ENCODE data around the gene ITPR2.

Gene ITPR2

GRCh38 chr12:26651036-26651435 lies 182.0 kb downstream of the ITPR2 start:
- H4K20me1 ChIP-seq (ENCODE audit: insufficient read depth, low read length): no peaks in the 10 kb centered on the region
- no peaks in the 10 kb centered on the region for H3K9me3 ChIP-seq (ENCODE audit: insufficient read depth, low read length)
- TF ChIP-seq EZH2phosphoT487 (IDR thresholded peaks at IDR 0.05; ENCODE audit: low read depth) (no peak), CTCF (IDR thresholded peaks at IDR 0.05; ENCODE audit: low read depth, low read length) (no peak)
- no peak overlapping the region for H3K27ac ChIP-seq (ENCODE audit: low read length)
- H3K79me2 ChIP-seq (ENCODE audit: low read length): no peaks in the 10 kb centered on the region
- H3K4me3 ChIP-seq (ENCODE audit: low read length): no peak overlapping the region
- H3K27me3 ChIP-seq (ENCODE audit: low read depth, low read length): no peaks in the 10 kb centered on the region
- H3K9ac ChIP-seq (ENCODE audit: low read length): no peak overlapping the region
- H3K4me1 ChIP-seq (ENCODE audit: low read length): no peaks in the 10 kb centered on the region
- H2AFZ ChIP-seq (ENCODE audit: low read depth, low read length): no peak overlapping the region
- H3K4me2 ChIP-seq (ENCODE audit: low read length): no peak overlapping the region
- H3K36me3 ChIP-seq (replicated peaks; ENCODE audit: low read depth, low read length): peaks cover 59% of the 10 kb centered on the region

- no peak overlapping the region for H2AFZ ChIP-seq (ENCODE audit: low read depth, low read length)
- peaks cover 13% of the 10 kb centered on the region for H3K4me1 ChIP-seq (ENCODE audit: low read length)
- no peak overlapping the region for H3K9ac ChIP-seq (ENCODE audit: low read length)
- no peak overlapping the region for H3K4me2 ChIP-seq (ENCODE audit: low read length)
- no peak overlapping the region for H3K4me3 ChIP-seq (ENCODE audit: low read length)
- H4K20me1 ChIP-seq (ENCODE audit: insufficient read depth, low read length): no peaks in the 10 kb centered on the region
- H3K27ac ChIP-seq (ENCODE audit: low read length): no peak overlapping the region
- peaks cover 57% of the 10 kb centered on the region for H3K36me3 ChIP-seq (replicated peaks; ENCODE audit: low read depth, low read length)
- H3K27me3 ChIP-seq (ENCODE audit: low read depth, low read length): no peaks in the 10 kb centered on the region
- no peaks in the 10 kb centered on the region for H3K9me3 ChIP-seq (ENCODE audit: insufficient read depth, low read length)
- no peak for TF ChIP-seq EZH2phosphoT487 (IDR thresholded peaks at IDR 0.05; ENCODE audit: low read depth)
- TF ChIP-seq CTCF (IDR thresholded peaks at IDR 0.05; ENCODE audit: low read depth, low read length): no peak
- H3K79me2 ChIP-seq (ENCODE audit: low read length): no peaks in the 10 kb centered on the region
Observed at GRCh38 chr12:26648999-26649398, 184.0 kb downstream of the ITPR2 start.

GRCh38 chr12:26648584-26648983 lies 184.4 kb downstream of the ITPR2 start:
- H3K36me3 ChIP-seq (replicated peaks; ENCODE audit: low read depth, low read length): peaks cover 55% of the 10 kb centered on the region
- H3K27me3 ChIP-seq (ENCODE audit: low read depth, low read length): no peaks in the 10 kb centered on the region
- H3K9me3 ChIP-seq (ENCODE audit: insufficient read depth, low read length): no peaks in the 10 kb centered on the region
- no peaks in the 10 kb centered on the region for H4K20me1 ChIP-seq (ENCODE audit: insufficient read depth, low read length)
- no peak overlapping the region for H3K27ac ChIP-seq (ENCODE audit: low read length)
- no peak for TF ChIP-seq EZH2phosphoT487 (IDR thresholded peaks at IDR 0.05; ENCODE audit: low read depth)
- TF ChIP-seq CTCF (IDR thresholded peaks at IDR 0.05; ENCODE audit: low read depth, low read length): no peak
- no peak overlapping the region for H2AFZ ChIP-seq (ENCODE audit: low read depth, low read length)
- H3K79me2 ChIP-seq (ENCODE audit: low read length): no peaks in the 10 kb centered on the region
- H3K9ac ChIP-seq (ENCODE audit: low read length): no peak overlapping the region
- peaks cover 13% of the 10 kb centered on the region for H3K4me1 ChIP-seq (ENCODE audit: low read length)
- H3K4me2 ChIP-seq (ENCODE audit: low read length): no peak overlapping the region
- no peak overlapping the region for H3K4me3 ChIP-seq (ENCODE audit: low read length)

GRCh38 chr12:26648066-26648465 lies 184.9 kb downstream of the ITPR2 start:
- TF ChIP-seq EZH2phosphoT487 (IDR thresholded peaks at IDR 0.05; ENCODE audit: low read depth): no peak
- TF ChIP-seq CTCF (IDR thresholded peaks at IDR 0.05; ENCODE audit: low read depth, low read length): no peak
- Histone ChIP-seq H3K9me3 (ENCODE audit: insufficient read depth, low read length) (no peaks in the 10 kb centered on the region), H3K79me2 (ENCODE audit: low read length) (no peaks in the 10 kb centered on the region), H3K36me3 (replicated peaks; ENCODE audit: low read depth, low read length) (peaks cover 54% of the 10 kb centered on the region), H3K4me1 (ENCODE audit: low read length) (peaks cover 13% of the 10 kb centered on the region), H3K4me2 (ENCODE audit: low read length) (no peak overlapping the region), H3K9ac (ENCODE audit: low read length) (no peak overlapping the region), H4K20me1 (ENCODE audit: insufficient read depth, low read length) (no peaks in the 10 kb centered on the region), H3K27ac (ENCODE audit: low read length) (no peak overlapping the region), H3K4me3 (ENCODE audit: low read length) (no peak overlapping the region), H2AFZ (ENCODE audit: low read depth, low read length) (no peak overlapping the region), H3K27me3 (ENCODE audit: low read depth, low read length) (no peaks in the 10 kb centered on the region)

Measured in OCI-LY3 (cell line).